CD4-positive, CD25-positive, alpha-beta regulatory T cell (primary cell): ENCODE measurements around the gene ZNF714. TPM values are rescaled to one million over a fixed set of nuclear protein-coding genes. Genes with fewer than 3 reads are reported as not detected.

Experiments used
- ATAC-seq, 2 donors: fragments of 150-1000 bp; cut with Tn5 transposase; one replicate each; pipeline ENCODE4 v1.10.0; 2021; ENCODE audit warnings: low read depth in 2 of 2, moderate number of reproducible peaks in 2 of 2, moderate library complexity in 1 of 2
- DNase-seq, 3 donors: peaks; one replicate each; pipeline versions ENCODE4 v3.0.0 to v3.0.0-alpha.2; 2012 to 2022; ENCODE audit warnings: mixed read lengths in 1 of 3
- H3K27ac ChIP-seq: one replicate; pipeline ENCODE4 v1.7.0; 2013; ENCODE audit warnings: mild to moderate bottlenecking, low read length; ENCODE audit not compliant: insufficient read depth, poor library complexity, severe bottlenecking
- H3K27me3 ChIP-seq: one replicate; pipeline ENCODE4 v1.7.0; 2013; ENCODE audit warnings: low read length; ENCODE audit not compliant: control insufficient read depth, insufficient read depth
- H3K36me3 ChIP-seq: one replicate; pipeline ENCODE4 v1.7.0; 2013; ENCODE audit warnings: mild to moderate bottlenecking, low read length, moderate library complexity; ENCODE audit not compliant: control insufficient read depth, insufficient read depth
- H3K4me1 ChIP-seq: 2 replicates; pipeline ENCODE4 v1.7.0; 2013; ENCODE audit warnings: mild to moderate bottlenecking, low read length; ENCODE audit not compliant: insufficient read depth, control insufficient read depth, poor library complexity, severe bottlenecking
- H3K4me3 ChIP-seq: one replicate; pipeline ENCODE4 v1.7.0; 2013; ENCODE audit warnings: low read depth, mild to moderate bottlenecking, low read length, moderate library complexity
- H3K9me3 ChIP-seq, 2 experiments: 1 replicate in 1 of 2; 2 replicates in 1 of 2; pipeline ENCODE4 v1.7.0; 2013; ENCODE audit warnings: low read length in 2 of 2, mild to moderate bottlenecking in 1 of 2, moderate library complexity in 1 of 2; ENCODE audit not compliant: control insufficient read depth in 2 of 2
- H3K27ac Mint-ChIP-seq, 3 donors: one replicate each; pipeline ENCODE4 v1.8.0; 2020 to 2022; ENCODE audit warnings: mild to moderate bottlenecking in 3 of 3, mixed read lengths in 3 of 3, moderate library complexity in 2 of 3
- H3K27me3 Mint-ChIP-seq: one replicate; pipeline ENCODE4 v1.8.0; 2022; ENCODE audit warnings: mild to moderate bottlenecking, mixed read lengths
- H3K36me3 Mint-ChIP-seq: one replicate; pipeline ENCODE4 v1.8.0; 2020; ENCODE audit warnings: mixed read lengths
- H3K4me1 Mint-ChIP-seq, 4 donors: one replicate each; pipeline ENCODE4 v1.8.0; 2020 to 2022; ENCODE audit warnings: mixed read lengths in 4 of 4, mild to moderate bottlenecking in 1 of 4
- H3K4me3 Mint-ChIP-seq, 4 donors: one replicate each; pipeline ENCODE4 v1.8.0; 2020 to 2022; ENCODE audit warnings: mild to moderate bottlenecking in 4 of 4, mixed read lengths in 4 of 4, moderate library complexity in 3 of 4
- H3K9me3 Mint-ChIP-seq, 7 donors: one replicate each; pipeline ENCODE4 v1.8.0; 2020 to 2022; ENCODE audit warnings: mixed read lengths in 7 of 7, mild to moderate bottlenecking in 3 of 7, moderate library complexity in 2 of 7
- polyA plus RNA-seq, 4 donors: library from polyadenylated mRNA; unstranded; fragments of 300-500 nt; fragmentation: Illumina TruSeq; gene quantifications; one replicate each; pipeline ENCODE4 v1.2.3, GENCODE V29; 2021
- total RNA-seq: library from RNA; stranded (reverse); gene quantifications from one replicate; pipeline ENCODE4 v1.2.3, GENCODE V29; 2022

The ZNF714 gene
- total and polyA plus RNA-seq, 5 donors from 2014 or later, result 12.0 to 15.4 (median 14.2) TPM

DNA sequence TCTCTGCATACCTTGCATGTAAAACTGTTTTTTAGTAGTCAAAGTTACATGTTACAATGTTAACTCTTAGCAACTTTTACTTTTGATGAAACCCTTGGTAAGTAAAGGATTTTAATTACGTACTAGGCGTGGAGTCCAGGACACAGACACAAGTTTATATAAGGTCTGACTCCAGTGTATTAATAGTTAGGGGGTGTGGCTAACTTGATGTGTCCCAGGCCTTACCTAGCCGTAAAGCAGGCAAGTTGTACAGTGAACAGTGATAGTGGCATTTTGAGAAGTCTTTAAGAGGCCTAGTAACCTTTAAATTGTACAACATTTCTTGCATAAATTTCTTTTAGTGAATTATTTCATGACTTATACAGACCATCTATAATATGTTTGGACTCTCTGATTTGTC, 5.9 kb downstream of the ZNF714 start:
- H3K9me3 Mint-ChIP-seq, result peaks cover 0 to 3% (median 0%) of the 10 kb centered on the region in 7 donors
- no peak for ATAC-seq
- peaks cover 11 to 33% (median 16%) of the 10 kb centered on the region in 4 donors for H3K4me1 Mint-ChIP-seq
- Histone ChIP-seq H3K4me3 (no peak overlapping the region), H3K27ac (no peak overlapping the region), H3K36me3 (peaks cover 6% of the 10 kb centered on the region), H3K9me3 (no peaks in the 10 kb centered on the region), H3K4me1 (no peaks in the 10 kb centered on the region), H3K27me3 (no peaks in the 10 kb centered on the region)
- DNase-seq, result no peak
- H3K36me3 Mint-ChIP-seq, result peaks cover 31% of the 10 kb centered on the region
- H3K27me3 Mint-ChIP-seq, result no peaks in the 10 kb centered on the region
- H3K27ac Mint-ChIP-seq, result no peak overlapping the region
- H3K4me3 Mint-ChIP-seq, result no peak overlapping the region

DNA sequence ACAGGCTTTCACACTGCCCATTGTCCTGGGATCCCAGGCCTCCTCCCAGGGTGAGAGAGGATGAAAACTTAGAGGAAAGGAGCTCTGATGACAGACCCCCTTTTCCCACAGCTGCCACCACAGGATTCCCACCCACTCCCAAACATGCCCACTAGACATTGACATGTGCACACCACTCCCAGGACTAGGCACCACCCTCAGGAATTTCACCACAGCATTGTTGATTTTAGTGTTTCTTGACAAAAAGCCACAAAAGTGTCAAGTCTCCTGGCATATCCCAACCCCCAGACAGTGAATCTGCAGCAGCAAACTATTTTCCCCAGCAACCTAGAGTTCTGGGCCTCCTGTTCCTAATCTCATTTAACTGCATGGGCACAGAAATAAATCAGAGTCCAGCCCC, 10.1 kb downstream of the ZNF714 start:
- DNase-seq (no peak), ATAC-seq (no peak)
- H3K9me3 ChIP-seq, result peaks cover 0 to 3% of the 10 kb centered on the region in 2 experiments
- H3K27me3 ChIP-seq, result no peaks in the 10 kb centered on the region
- H3K4me3 Mint-ChIP-seq, result no peak overlapping the region
- H3K9me3 Mint-ChIP-seq, result no peaks in the 10 kb centered on the region
- no peaks in the 10 kb centered on the region for H3K4me1 ChIP-seq
- H3K36me3 Mint-ChIP-seq, result peaks cover 27% of the 10 kb centered on the region
- H3K36me3 ChIP-seq, result no peaks in the 10 kb centered on the region
- H3K4me3 ChIP-seq, result no peak overlapping the region
- H3K27ac Mint-ChIP-seq, result peak overlapping the region in 1 of 3 donors; percentile 49
- H3K27me3 Mint-ChIP-seq, result no peaks in the 10 kb centered on the region
- no peak overlapping the region for H3K27ac ChIP-seq
- peaks cover 8 to 15% (median 8%) of the 10 kb centered on the region in 4 donors for H3K4me1 Mint-ChIP-seq

DNA sequence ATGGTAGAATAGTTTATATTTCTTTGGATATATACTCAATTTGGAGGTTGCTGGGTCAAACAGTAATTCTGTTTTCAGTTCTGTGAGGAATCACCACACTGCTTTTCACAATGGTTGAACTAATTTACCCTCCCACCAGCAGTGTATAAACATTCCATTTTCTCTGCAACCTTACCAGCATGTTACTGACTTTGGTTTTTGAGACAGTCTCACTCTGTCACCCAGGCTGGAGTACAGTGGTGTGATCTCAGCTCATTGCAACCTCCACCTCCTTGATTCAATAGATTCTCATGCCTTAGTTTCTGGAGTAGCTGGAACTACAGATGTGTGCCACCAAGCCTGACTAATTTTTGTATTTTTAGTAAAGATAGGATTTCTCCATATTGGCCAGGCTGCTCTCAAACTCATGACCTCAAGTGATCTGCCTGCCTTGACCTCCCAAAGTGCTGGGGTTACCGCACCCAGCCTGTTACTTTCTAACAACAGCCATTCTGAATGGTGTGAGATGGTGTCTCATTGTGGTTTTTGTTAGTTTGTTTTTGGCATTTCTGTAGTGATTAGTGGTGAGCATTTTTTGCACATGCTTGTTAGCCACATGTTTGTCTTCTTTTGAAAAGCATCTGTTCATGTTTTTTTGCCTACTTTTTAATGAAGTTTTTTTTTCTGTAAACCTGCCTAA, 12.5 kb downstream of the ZNF714 start:
- DNase-seq, result no peak
- H3K4me3 Mint-ChIP-seq, result no peak overlapping the region
- peaks cover 0 to 3% of the 10 kb centered on the region in 2 experiments for H3K9me3 ChIP-seq
- H3K4me1 ChIP-seq, result no peaks in the 10 kb centered on the region
- H3K36me3 ChIP-seq, result no peaks in the 10 kb centered on the region
- H3K36me3 Mint-ChIP-seq, result peaks cover 31% of the 10 kb centered on the region
- no peak overlapping the region for H3K27ac ChIP-seq
- H3K27me3 Mint-ChIP-seq, result no peaks in the 10 kb centered on the region
- no peaks in the 10 kb centered on the region for H3K9me3 Mint-ChIP-seq
- peaks cover 8 to 21% (median 9%) of the 10 kb centered on the region in 4 donors for H3K4me1 Mint-ChIP-seq
- no peak overlapping the region for H3K4me3 ChIP-seq
- H3K27me3 ChIP-seq, result no peaks in the 10 kb centered on the region
- no peak overlapping the region for H3K27ac Mint-ChIP-seq
- ATAC-seq, result no peak

DNA sequence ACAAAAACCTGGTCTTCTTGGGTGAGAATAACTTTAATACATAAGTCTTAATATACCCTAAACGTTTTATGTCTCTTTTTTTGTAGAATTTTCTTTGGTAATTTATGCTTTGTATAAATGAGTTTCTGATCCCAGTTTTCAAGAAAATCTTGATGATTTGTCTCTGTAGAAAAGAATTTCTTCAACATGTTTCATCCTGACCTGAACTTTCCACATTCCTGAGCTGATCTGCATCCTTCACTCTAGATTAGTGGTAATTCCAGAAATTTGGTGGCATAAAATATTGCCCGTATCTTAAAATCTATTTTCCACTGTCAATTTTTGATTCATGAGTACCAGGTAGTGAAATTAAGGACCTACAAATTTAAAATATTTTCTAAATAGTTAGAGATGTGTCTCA, 16.3 kb downstream of the ZNF714 start:
- Mint-ChIP-seq H3K36me3 (peaks cover 33% of the 10 kb centered on the region), H3K4me3 (no peak overlapping the region), H3K27ac (no peak overlapping the region), H3K27me3 (peaks cover 4% of the 10 kb centered on the region), H3K9me3 (no peaks in the 10 kb centered on the region), H3K4me1 (peaks cover 0 to 16% (median 6%) of the 10 kb centered on the region in 4 donors)
- H3K36me3 ChIP-seq, result peaks cover 8% of the 10 kb centered on the region
- H3K9me3 ChIP-seq, result peaks cover 0 to 3% of the 10 kb centered on the region in 2 experiments
- no peak overlapping the region for H3K27ac ChIP-seq
- DNase-seq (no peak), ATAC-seq (no peak)
- H3K4me3 ChIP-seq, result no peak overlapping the region
- no peaks in the 10 kb centered on the region for H3K4me1 ChIP-seq
- H3K27me3 ChIP-seq, result no peaks in the 10 kb centered on the region

DNA sequence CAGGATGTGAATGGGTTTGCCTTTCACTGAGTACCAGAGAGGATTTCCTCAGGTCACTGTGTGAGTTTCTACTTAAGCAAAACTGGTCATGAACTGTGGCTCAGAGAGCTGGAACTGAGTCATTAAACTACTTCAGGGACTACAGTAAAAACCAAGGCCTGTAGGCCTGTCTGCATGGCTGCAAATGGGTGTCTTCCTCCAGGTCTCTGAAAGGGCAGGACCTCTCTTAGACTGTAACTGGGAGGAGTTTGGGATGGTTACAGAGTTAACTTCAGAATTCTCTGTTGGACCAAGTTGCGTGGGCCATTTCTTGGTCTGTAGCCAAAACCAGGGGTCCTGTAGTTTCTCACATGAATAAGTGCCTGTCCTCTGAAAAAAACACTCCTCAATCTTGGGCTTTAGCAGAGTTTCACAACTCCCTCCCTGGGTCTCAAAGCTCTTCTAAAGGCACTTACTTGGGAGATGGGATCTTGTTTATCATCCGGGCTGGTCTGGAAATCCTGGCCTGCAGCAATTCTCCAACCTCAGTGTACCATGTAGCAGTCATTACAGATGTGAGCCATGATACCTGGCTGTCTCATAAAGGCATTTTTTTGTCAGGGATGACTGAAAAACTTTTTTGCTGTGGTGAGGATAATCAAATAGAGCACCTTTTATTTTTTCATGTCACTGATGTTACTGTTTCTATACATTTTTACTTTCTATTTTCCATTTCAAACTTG, 19.7 kb downstream of the ZNF714 start:
- no peaks in the 10 kb centered on the region for H3K9me3 ChIP-seq
- peaks cover 15% of the 10 kb centered on the region for H3K36me3 ChIP-seq
- H3K4me1 Mint-ChIP-seq, result peaks cover 0 to 6% (median 1%) of the 10 kb centered on the region in 4 donors
- ATAC-seq (no peak), DNase-seq (no peak)
- no peaks in the 10 kb centered on the region for H3K4me1 ChIP-seq
- H3K27ac Mint-ChIP-seq, result peak overlapping the region in 1 of 3 donors; percentile 71
- H3K36me3 Mint-ChIP-seq, result peaks cover 41% of the 10 kb centered on the region
- peaks cover 0 to 2% (median 0%) of the 10 kb centered on the region in 7 donors for H3K9me3 Mint-ChIP-seq
- no peaks in the 10 kb centered on the region for H3K27me3 ChIP-seq
- H3K4me3 ChIP-seq, result no peak overlapping the region
- H3K27me3 Mint-ChIP-seq, result peaks cover 4% of the 10 kb centered on the region
- no peak overlapping the region for H3K27ac ChIP-seq
- H3K4me3 Mint-ChIP-seq, result no peak overlapping the region

DNA sequence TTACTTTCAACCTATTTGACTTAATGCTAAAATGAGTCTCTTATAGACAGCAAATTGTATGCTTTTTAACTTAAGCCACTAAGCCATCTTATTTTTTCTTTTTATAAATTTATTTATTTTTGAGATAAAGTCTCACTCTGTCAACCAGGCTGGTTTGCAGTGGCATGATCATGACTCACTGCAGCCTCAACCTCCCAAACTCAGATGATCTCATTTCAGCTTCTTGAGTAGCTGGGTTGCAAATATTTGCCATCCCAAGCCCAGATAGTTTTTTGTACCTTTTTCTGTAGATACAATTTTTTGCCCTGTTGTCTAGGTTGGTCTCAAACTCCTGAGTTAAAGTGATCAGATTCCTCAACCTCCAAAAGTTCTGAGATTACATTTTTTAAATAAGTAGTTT, 27.1 kb downstream of the ZNF714 start:
- Mint-ChIP-seq H3K4me3 (no peak overlapping the region), H3K4me1 (peaks cover 0 to 4% (median 0%) of the 10 kb centered on the region in 4 donors), H3K9me3 (peaks cover 0 to 31% (median 15%) of the 10 kb centered on the region in 7 donors), H3K36me3 (peaks cover 54% of the 10 kb centered on the region), H3K27me3 (no peaks in the 10 kb centered on the region), H3K27ac (no peak overlapping the region)
- Histone ChIP-seq H3K36me3 (peaks cover 15% of the 10 kb centered on the region), H3K9me3 (peaks cover 6 to 8% of the 10 kb centered on the region in 2 experiments), H3K4me3 (no peak overlapping the region), H3K27ac (no peak overlapping the region), H3K27me3 (no peaks in the 10 kb centered on the region), H3K4me1 (no peaks in the 10 kb centered on the region)
- ATAC-seq, result no peak
- DNase-seq, result no peak

DNA sequence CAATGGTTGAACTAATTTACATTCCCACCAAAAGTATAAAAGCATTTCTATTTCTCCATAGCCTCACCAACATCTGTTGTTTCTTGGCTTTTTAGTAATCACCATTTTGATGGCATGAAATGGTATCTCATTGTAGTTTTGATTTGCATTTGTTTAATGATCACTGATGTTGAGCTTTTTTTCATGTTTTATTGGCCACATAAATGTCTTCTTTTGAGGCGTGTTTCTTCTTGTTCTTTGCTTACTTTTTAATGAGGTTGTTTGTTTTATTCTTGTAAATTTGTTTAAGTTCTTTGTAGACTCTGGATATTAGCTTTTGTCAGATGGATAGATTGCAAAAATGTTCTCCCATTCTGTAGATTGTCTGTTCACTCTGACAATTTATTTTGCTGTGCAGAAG, 28.2 kb downstream of the ZNF714 start:
- Mint-ChIP-seq H3K4me3 (no peak overlapping the region), H3K27ac (no peak overlapping the region), H3K9me3 (peaks cover 4 to 39% (median 18%) of the 10 kb centered on the region in 7 donors), H3K36me3 (peaks cover 61% of the 10 kb centered on the region), H3K4me1 (peaks cover 0 to 4% (median 0%) of the 10 kb centered on the region in 4 donors), H3K27me3 (no peaks in the 10 kb centered on the region)
- no peak for DNase-seq
- Histone ChIP-seq H3K27ac (no peak overlapping the region), H3K4me3 (no peak overlapping the region), H3K36me3 (peaks cover 13% of the 10 kb centered on the region), H3K27me3 (no peaks in the 10 kb centered on the region), H3K4me1 (no peaks in the 10 kb centered on the region), H3K9me3 (peaks cover 13 to 16% of the 10 kb centered on the region in 2 experiments)
- no peak for ATAC-seq
